Stimulated activated CD4-positive, alpha-beta T cell treated with anti-CD3 and anti-CD28 coated beads, Interleukin-2, amount 100 ng/mL, for 4 hours (primary cell): ENCODE results near the gene ZNF76.

ENCODE experiments used
- DNase-seq: peaks from one replicate; pipeline ENCODE4 v3.0.0-alpha.2; 2020; ENCODE audit warnings: low read depth

Gene ZNF76

DNA sequence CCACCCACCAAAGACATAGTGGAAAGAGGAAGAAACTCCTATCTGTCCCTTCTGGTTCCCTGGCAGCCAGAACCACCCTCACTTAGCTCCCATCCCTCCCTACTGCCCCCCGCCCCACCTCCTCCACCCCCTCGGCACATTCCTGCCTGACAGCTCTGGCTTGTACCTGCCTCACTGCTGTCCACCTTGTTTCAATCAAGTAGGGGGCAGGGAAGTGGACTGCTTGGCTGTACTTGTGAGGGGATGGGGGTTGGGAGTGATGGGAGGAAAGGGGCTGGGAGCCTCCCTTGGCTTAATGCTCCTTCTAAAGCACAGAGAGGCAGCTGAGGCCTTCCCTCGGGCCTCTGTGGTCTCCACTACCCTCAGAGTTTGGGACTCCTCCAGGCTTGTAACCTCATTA, 22.1 kb upstream of the ZNF76 start:
- no peak for DNase-seq

DNA sequence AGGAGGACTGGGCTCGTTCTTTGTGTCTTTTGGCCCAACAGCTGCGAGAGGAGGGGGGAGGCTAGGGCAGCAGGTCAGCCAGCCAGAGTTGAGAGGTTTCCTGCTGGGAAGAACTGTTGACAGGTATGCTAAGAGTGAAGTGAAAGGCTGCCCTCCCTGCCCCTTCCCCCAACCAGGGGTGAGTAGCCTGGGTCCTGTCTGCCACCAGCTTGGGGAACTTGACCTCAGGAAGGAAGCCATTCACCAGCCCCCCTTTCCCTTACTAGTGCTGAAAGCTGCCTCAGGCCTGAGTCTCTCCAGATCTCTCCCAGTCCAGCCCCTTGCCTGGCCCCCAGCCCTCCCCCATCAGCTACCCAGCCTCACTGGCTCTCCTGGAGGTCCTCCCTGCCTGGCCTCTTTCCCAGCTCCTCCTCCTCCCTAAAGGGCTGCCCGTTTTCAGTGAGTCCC, 20.7 kb upstream of the ZNF76 start:
- DNase-seq, result no peak

DNA sequence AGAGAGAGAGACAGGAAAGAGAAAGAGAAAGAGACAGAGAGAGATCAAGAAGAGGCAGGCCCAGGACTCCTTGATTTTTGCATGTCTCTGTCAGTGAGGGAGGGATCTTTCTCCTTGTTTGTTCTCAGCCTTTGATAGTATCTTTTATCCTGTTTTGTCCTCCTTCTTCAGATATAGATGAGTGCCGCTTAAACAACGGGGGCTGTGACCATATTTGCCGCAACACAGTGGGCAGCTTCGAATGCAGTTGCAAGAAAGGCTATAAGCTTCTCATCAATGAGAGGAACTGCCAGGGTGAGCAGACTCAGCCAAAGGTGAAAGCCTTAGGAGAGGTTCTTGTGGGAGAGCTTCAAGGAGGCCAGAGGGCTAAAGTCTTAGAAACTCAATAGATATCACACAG, 20.0 kb upstream of the ZNF76 start:
- no peak for DNase-seq

DNA sequence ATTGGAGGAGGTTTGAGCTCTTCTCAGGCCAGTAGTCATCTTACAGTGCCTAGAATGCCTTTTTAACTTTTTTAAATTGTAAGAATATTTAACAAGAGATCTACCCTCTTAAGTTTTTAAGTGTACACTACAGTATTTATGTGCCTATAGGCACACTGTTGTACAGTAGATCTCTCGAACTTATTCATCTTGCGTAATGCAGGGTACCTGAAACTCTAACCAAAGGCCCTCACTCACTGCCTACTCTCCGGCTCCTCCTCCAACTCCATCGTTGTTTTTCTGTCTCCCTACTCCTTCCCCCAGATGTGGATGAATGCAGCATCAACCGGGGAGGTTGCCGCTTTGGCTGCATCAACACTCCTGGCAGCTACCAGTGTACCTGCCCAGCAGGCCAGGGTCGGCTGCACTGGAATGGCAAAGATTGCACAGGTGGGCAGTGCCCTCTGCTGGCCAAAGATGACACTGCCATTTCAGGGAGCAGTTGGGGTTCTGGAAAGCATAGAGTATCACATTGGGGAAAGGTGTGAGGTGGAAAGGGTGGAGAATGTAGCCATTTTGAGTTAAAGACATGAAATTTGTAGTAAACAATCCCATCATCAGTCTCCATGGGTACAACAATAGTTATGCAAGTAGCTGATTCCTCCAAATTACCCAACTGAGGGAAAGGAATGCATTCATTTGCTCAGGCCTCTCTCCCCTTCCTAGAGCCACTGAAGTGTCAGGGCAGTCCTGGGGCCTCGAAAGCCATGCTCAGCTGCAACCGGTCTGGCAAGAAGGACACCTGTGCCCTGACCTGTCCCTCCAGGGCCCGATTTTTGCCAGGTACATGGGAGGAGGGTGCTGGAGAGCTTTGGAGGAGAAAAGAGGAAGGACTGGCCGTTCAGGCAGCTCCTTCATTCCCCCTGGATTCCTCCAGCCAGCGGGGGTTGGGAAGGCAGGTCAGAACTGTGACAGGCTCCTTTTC, 18.4 kb upstream of the ZNF76 start:
- DNase-seq, result peak; percentile 59

DNA sequence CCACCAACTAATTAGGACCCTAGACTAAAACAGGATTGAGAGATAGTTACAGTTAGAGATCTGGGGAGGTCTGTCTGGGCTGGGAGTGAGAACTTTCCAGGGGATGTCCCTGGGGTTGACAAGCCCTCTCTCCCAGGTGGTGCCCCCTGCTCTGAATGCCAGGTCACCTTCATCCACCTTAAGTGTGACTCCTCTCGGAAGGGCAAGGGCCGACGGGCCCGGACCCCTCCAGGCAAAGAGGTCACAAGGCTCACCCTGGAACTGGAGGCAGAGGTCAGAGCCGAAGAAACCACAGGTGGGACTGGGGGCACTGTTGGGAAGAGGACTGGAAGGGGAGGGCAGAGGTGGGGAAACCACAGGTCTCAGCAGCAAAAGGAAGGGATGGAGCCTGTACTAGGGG, 17.0 kb upstream of the ZNF76 start:
- no peak for DNase-seq

DNA sequence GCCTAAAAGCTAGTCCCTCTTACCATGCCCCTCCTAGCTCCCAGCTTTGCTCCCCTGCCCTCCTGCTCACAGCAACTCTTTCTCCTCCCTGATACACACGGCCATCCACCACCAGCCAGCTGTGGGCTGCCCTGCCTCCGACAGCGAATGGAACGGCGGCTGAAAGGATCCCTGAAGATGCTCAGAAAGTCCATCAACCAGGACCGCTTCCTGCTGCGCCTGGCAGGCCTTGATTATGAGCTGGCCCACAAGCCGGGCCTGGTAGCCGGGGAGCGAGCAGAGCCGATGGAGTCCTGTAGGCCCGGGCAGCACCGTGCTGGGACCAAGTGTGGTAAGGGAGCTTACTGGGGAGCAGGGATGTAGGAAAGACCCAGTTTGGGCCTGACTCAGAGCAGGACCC, 16.6 kb upstream of the ZNF76 start:
- no peak for DNase-seq

DNA sequence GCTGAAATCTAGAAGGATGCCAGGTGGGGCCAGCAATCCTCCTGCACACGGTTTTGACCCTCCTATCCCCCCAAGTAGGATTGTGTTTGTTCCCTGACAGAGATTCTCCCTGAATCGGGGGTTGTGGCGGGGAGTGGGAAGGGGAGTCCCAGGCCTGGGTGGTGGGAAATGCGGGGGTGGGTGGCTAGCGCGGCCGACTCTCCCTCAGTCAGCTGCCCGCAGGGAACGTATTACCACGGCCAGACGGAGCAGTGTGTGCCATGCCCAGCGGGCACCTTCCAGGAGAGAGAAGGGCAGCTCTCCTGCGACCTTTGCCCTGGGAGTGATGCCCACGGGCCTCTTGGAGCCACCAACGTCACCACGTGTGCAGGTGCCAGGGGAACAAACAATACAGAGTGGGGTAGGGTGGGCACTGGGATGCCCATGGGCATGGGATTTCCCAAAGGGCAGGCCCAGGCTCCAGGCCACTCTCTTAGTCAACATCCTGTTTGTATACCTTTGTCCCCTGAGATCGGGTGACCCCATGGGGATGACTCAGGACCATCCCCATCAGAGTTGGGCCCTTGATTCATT, 16.1 kb upstream of the ZNF76 start:
- no peak for DNase-seq

DNA sequence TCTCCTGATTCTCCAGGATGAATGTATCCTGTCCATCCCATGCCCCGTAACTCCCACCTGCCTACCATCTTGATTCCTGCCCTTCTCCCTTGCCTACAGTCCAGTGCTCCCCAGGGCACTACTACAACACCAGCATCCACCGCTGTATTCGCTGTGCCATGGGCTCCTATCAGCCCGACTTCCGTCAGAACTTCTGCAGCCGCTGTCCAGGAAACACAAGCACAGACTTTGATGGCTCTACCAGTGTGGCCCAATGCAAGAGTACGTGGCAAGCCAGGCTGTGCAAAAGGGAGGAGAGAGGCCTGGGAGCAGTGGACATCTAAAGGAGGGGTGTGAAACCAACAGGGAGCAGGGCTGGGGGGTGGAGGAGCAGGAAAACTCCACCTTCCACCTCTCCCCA, 15.0 kb upstream of the ZNF76 start:
- DNase-seq, result no peak

DNA sequence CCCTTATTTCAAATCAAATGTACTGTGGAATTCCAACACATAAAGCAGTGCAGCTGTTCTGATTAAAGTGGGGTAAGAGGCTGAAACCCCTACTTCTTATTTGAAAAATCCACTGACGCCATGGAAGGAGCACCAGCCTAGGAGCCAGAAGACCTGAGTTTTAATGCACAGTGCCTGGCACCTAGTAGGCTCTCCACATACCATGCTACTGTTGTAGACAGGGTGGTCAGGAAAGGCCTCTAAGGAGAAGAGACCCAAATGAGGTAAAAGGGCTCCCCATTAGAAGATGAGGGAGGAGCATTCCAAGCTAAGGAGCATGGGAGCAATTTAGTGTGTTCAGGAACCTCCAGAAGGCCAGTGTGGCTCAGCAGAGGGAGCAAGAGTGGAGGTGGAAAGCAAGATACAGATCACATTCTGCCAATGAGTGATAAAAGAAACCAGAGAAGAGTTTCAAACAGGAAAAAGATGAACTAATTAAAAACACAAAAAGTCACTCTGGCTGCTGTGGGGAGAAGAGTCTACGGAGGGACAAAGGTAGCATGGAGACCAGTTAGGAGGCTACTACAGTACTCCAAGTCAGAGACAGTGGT, 11.8 kb upstream of the ZNF76 start:
- DNase-seq, result no peak

DNA sequence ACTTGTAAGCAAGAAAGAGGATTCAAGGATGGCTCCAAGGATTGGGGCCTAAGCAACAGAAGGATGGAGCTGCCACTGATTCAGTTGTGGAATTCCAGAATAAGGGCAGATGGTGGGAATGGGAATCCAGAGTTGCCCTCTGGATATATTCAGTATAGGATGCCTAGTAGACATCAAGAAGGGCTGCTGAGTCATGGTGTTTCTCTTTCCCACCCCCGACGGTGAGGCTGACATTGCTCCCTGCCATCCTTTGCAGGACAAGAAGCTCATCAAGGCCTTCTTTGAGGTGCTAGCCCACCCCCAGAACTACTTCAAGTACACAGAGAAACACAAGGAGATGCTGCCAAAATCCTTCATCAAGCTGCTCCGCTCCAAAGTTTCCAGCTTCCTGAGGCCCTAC, 11.2 kb upstream of the ZNF76 start:
- DNase-seq, result no peak

DNA sequence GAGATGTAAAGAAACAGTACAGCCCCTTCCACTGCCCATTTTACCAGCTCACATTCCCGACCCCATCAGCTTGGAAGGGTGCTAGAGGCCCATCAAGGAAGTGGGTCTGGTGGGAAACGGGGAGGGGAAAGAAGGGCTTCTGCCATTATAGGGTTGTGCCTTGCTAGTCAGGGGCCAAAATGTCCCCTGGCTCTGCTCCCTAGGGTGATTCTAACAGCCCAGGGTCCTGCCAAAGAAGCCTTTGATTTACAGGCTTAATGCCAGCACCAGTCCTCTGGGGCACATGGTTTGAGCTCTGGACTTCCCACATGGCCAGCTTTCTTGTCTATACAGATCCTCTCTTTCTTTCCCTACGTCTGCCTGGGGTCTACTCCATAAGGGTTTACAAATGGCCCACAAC, 10.6 kb upstream of the ZNF76 start:
- DNase-seq, result no peak

DNA sequence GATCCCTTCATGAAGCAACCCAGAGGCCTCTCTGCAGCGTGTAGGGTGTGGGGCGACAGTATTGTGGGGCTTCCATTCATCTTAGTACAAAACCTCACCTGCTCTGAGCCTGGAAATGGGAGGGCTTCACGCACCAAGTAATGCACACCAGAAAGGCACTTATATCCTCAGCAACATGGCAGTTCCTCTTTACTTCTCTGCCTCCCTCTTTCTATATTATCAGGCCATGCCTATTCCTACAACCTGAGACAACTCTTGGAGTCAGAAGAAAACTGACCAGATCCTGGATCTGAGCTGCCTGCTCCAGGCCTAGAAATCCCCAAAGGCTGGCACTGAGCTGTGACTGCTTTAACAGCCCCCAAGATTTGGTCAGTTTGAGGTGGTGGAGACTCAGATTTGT, 7.6 kb upstream of the ZNF76 start:
- no peak for DNase-seq

DNA sequence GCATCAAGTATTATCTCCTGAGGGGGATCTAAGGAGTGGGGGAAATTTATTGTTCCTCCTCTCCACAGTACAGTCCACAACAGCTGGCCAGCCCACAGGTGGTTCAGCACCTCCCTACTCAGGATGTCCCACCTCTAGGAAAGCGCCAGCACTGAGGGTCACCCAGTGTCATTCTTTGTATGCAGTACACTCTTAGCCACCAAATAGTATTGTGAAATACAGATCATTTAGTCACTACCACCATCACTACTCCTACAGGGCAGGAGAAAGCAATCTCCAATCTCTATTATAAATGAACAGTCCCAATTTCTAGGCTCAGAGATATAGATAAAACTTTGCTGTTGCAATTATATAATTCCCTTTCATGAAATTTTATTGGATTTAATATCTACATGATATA, 6.3 kb upstream of the ZNF76 start:
- DNase-seq, result no peak

DNA sequence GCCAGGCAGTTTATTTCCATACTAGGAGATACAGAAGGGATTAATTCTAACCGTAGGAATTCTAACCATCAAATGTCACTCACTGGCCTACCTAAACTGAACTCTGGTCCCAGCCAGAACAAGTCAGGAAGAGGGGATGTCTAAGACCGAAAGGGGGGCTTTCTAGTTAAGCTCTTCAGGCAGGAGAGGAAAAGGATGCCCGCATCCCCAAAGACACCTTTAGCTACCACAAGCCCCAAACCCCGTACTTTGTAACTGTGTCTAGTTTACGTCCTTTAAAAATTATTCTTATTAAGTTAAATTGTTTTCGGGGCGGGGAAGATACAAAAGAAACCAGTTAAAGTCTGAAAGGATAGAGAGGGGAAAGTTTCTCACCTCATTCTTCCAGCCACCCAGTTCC, 1.2 kb upstream of the ZNF76 start:
- no peak for DNase-seq

DNA sequence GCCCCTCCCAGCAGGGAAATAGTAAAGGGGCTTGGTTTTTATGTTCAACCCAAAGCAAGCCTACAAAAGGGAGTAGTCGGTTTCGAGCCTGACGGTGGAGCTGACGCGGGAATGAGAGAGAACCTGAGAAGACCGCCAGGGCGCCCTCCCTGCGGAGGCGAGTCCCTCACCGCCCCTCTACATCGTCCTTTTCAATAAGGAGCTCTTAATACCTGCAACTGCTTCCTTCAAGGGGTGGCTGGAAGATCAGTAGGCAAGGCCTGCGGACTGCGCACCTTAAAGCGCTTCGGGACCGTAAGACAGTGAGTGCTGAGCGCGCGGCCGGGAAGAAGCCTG, 709 bp upstream of the ZNF76 start:
- DNase-seq, result peak; percentile 13

DNA sequence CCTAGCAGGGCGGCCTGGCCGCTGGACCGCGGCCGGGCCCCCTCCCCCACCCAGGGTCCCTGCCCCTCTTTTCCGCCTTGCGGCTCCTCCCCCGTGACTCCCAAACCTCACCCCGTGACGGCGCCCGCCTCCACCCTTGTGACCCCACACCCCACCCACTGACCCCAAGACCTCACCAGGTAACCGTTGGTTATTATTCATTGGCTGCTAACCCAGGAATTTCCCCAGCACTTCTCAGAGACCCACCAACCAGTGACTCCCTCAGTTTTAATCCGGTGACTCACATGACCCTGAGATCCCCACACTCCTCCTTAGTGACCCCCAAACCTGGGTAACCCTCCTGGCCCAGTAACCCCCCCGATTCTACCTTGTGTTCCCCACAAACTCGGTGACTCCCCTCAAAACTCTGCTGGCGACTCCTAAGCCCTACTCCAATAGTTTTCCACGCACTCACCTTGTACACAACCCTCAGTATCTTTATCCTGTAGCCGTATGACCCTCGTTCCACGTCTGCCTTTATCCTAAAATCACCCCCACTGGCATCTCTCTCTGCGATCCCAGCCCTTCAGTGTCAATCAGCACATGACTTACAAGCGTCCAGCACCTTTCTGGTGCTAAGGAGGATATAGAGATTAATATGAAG, 534 bp downstream of the ZNF76 start:
- peak; percentile 79 for DNase-seq

DNA sequence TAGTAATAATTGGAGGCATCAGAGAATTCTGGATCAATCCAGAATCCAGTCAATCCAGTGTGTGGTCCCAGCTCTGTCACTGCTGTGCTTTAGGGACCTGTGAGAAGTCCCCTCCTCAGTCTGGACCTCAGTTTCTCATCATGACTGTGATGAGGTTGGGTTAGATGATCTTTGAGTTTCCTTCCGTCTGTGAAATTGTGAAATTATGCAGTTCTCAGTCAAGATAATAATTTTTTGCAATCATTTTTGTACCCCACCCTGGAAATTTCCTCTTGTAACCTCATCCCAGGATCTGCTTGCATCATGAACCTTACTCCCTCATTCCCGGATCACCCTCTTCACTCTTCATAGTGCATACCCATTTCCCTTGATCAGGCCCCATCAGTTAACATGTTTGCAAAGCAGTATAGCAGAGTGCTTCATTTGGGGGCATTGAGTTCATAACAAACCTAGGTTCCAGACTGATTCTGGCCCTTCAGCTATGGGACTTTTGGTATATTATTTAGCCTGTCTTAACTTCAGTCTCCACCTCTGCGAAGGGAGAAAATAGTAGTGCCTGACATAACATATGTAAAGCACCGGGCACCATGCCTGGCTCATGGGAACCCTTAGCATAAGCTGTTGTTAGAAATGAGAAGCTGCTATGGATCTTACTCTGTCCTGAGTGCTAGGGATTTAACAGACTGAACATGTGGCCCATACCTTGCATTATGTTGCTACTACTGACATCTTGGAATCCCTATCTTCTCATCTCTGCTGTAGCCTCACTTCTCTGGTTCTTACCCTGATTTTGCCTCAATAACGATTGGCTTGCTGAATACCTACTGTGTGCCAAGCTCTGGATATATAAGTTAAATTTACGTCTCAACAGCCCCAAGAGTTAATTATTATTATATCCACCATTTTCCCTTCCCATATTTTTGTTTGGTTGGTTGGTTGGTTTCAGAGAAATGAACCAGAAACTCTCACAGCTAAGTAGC, 1.3 kb downstream of the ZNF76 start:
- DNase-seq, result no peak

DNA sequence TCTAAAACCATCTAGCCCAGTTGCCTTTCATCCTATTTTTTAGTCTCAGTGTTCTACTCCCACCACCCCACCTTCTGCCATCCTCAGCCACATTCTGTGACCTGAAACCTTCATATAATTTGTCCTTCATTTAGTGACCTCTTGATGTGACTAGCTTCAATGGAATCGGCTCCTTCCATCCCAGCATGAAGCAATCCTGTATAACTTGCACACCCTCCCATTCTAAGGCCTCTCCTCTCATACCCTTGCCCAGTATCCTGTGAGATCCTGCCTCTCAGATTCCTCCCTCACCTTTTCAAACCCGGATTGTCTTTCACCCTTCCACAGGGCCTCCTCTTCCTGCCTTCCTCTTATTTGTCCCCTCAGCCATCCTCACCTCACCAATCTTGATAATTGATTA, 3.1 kb downstream of the ZNF76 start:
- DNase-seq, result no peak

DNA sequence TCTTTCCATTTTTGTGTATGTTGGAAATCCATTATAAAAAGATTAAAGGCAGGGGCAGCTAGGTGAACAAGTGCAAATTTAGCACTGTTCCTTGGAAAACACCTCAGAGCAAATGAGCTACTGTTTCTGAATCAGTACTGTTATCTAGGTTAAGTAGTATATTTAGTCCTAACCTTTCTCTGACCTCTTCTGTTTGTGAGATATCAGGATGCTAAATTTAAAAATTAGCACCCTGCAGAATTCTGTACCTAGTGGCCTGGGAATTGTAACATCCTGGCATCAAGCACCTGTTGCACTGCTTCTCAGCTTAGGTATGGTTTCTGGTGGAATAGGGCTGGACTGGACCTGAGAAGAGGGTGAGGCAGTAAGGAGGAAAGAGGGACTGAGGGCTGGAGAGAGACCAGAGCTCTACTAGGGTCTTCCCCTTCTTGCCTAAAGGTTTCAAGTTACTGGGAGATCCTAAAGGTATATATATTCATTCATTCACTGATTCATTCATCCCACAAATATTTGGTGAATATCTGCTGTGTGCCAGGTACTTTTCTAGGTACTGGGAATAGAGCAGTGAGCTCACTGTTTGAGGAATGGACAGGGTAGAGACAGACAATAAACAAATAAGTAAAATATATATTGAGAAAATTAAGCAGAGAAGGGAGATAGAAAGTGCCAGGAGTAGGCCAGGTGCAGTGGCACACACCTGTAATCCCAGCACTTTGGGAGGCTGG, 5.2 kb downstream of the ZNF76 start:
- DNase-seq, result no peak

DNA sequence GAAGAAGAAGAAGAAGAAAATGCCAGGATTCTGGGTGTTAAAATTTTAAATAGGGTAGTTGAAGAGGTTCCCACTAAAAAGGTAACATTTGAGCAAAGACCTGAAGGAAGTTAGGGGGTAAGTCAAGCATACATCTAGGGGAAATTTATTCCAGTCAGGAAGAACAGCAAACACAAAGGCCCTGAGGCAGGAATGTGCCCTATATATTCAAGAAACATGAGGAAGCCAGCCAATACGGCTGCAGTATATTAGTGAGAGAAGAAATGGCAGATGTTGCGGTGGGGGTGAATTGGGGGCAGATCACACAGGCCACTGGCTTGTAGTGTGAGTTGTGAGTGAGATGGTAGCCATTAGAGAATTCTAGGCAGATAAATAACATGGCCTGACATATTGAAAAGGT, 6.0 kb downstream of the ZNF76 start:
- DNase-seq, result no peak

DNA sequence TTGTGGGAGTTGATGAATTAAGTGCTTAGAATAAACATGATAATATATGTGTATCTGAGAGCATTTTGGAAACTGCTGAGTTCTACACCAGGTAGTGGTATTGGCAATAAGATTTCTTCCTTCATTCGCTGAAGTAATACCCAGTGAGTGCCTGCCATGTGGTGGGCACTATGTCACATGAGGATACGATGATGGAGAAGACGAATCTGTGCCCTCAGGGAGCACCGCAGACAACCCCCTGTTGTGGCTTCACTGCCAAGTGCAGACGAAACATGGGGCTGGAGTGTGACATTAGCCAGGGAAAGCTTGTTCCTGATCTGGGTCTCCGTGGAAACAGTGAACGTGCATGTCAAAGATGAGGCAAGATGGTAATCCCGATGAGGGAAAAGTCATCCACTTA, 7.9 kb downstream of the ZNF76 start:
- DNase-seq, result no peak
